MM.1S (cell line): ENCODE data around the gene LMNB1.
"Not testable (repeated sequence)": the region's sequence is repeated elsewhere in the genome, so short reads cannot be mapped to it uniquely, and the experiment has no call there.

Experiments
- DNase-seq: peaks from one replicate; pipeline ENCODE4 v3.0.0-alpha.2; 2015
- H2AFZ ChIP-seq: fragments of 300-600 bp; sonication (generic); 2 replicates; pipeline ENCODE4 v1.6.0; 2016; ENCODE audit warnings: antibody characterized with exemption, low read length
- H3F3A ChIP-seq: fragments of 300-600 bp; sonication (generic); 2 replicates; pipeline ENCODE4 v1.6.1; 2016; ENCODE audit warnings: mild to moderate bottlenecking, antibody characterized with exemption, low read length, moderate library complexity, mixed read lengths; ENCODE audit not compliant: insufficient read depth
- H3K27ac ChIP-seq: fragments of 300-600 bp; sonication (generic); 2 replicates; pipeline ENCODE4 v1.5.1; 2016; ENCODE audit warnings: mild to moderate bottlenecking, low read length
- H3K27me3 ChIP-seq: fragments of 300-600 bp; sonication (generic); replicated peaks from 2 replicates; pipeline ENCODE4 v1.6.0; 2016; ENCODE audit warnings: low read length; ENCODE audit not compliant: insufficient read depth
- H3K36me3 ChIP-seq: fragments of 300-600 bp; sonication (generic); replicated peaks from 2 replicates; pipeline ENCODE4 v1.6.1; 2016; ENCODE audit warnings: mild to moderate bottlenecking, low read length, mixed read lengths; ENCODE audit not compliant: insufficient read depth
- H3K4me1 ChIP-seq: fragments of 300-600 bp; sonication (generic); 2 replicates; pipeline ENCODE4 v1.6.1; 2016; ENCODE audit warnings: low read length, mixed read lengths
- H3K4me2 ChIP-seq: fragments of 300-600 bp; sonication (generic); 2 replicates; pipeline ENCODE4 v1.6.0; 2016; ENCODE audit warnings: low read depth, low read length
- H3K4me3 ChIP-seq: fragments of 300-600 bp; sonication (generic); 2 replicates; pipeline ENCODE4 v1.5.1; 2016; ENCODE audit warnings: low read length, mixed read lengths
- H3K79me2 ChIP-seq: fragments of 300-600 bp; sonication (generic); 2 replicates; pipeline ENCODE4 v1.6.1; 2016; ENCODE audit warnings: mixed run types, low read length, mixed read lengths
- H3K9ac ChIP-seq: fragments of 300-600 bp; sonication (generic); 2 replicates; pipeline ENCODE4 v1.6.1; 2016; ENCODE audit warnings: low read length, mixed read lengths
- H3K9me2 ChIP-seq: fragments of 300-600 bp; sonication (generic); replicated peaks from 2 replicates; pipeline ENCODE4 v1.6.1; 2016; ENCODE audit warnings: mild to moderate bottlenecking, low read length, mixed read lengths; ENCODE audit not compliant: insufficient read depth
- H3K9me3 ChIP-seq: fragments of 300-600 bp; sonication (generic); replicated peaks from 2 replicates; pipeline ENCODE4 v1.6.1; 2016; ENCODE audit warnings: mild to moderate bottlenecking, low read length, mixed read lengths; ENCODE audit not compliant: insufficient read depth
- H4K20me1 ChIP-seq: fragments of 300-600 bp; sonication (generic); 2 replicates; pipeline ENCODE4 v1.6.1; 2016; ENCODE audit warnings: mild to moderate bottlenecking, low read length, moderate library complexity, mixed read lengths; ENCODE audit not compliant: insufficient read depth
- EZH2 ChIP-seq: fragments of 300-600 bp; sonication (generic); optimal IDR thresholded peaks from 2 replicates; pipeline ENCODE3; 2017; ENCODE audit warnings: low read depth, mild to moderate bottlenecking, antibody characterized with exemption, low read length, mixed read lengths
- EZH2phosphoT487 ChIP-seq: fragments of 300-600 bp; sonication (generic); IDR thresholded peaks from 2 replicates; pipeline ENCODE4 v1.6.1; 2018; ENCODE audit warnings: antibody characterized with exemption, low read length
- TF ChIP-seq, protein P1 (sequence below): fragments of 300-600 bp; sonication (generic); IDR thresholded peaks from 2 replicates; pipeline ENCODE4 v1.5.1; 2016; ENCODE audit warnings: antibody characterized with exemption, low read length, mixed read lengths

The LMNB1 gene

DNA sequence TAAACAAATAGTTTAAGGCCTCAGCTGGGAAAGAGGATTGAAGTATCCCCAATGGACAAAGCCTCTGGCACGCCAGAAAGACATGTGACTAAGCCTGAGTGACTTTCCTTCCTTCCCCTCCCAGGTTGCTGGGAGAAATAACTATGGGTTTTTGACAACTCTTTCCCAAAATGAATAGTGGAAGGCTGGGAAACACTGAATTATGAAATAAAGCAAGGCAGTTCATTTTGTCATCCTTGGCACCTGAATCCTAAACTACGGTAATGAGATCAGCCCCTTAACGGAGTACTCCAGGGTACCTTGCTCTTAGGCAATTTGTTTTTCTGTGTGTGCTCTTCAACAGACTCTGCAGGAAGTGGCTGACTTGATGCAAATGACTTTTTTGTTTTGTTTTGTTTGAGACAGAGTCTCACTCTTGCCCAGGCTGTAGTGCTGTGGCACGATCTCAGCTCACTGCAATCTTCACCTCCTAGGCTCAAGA lies 75.2 kb downstream of the LMNB1 start:
- Histone ChIP-seq H3K36me3 (no peaks in the 10 kb centered on the region), H3K4me2 (no peak overlapping the region), H3K4me3 (no peak overlapping the region), H4K20me1 (no peaks in the 10 kb centered on the region), H3K9me2 (no peaks in the 10 kb centered on the region), H3K79me2 (no peaks in the 10 kb centered on the region), H3K27me3 (no peaks in the 10 kb centered on the region), H3K9me3 (no peaks in the 10 kb centered on the region), H2AFZ (no peak overlapping the region), H3K9ac (no peak overlapping the region), H3K27ac (no peak overlapping the region), H3K4me1 (no peaks in the 10 kb centered on the region), H3F3A (no peaks in the 10 kb centered on the region; the same call in 1 of the 2 replicates)
- DNase-seq, result no peak
- TF ChIP-seq EZH2, result no peak
- no peak for TF ChIP-seq EZH2phosphoT487
- TF ChIP-seq, protein P1, sequence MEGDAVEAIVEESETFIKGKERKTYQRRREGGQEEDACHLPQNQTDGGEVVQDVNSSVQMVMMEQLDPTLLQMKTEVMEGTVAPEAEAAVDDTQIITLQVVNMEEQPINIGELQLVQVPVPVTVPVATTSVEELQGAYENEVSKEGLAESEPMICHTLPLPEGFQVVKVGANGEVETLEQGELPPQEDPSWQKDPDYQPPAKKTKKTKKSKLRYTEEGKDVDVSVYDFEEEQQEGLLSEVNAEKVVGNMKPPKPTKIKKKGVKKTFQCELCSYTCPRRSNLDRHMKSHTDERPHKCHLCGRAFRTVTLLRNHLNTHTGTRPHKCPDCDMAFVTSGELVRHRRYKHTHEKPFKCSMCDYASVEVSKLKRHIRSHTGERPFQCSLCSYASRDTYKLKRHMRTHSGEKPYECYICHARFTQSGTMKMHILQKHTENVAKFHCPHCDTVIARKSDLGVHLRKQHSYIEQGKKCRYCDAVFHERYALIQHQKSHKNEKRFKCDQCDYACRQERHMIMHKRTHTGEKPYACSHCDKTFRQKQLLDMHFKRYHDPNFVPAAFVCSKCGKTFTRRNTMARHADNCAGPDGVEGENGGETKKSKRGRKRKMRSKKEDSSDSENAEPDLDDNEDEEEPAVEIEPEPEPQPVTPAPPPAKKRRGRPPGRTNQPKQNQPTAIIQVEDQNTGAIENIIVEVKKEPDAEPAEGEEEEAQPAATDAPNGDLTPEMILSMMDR, result no peak

DNA sequence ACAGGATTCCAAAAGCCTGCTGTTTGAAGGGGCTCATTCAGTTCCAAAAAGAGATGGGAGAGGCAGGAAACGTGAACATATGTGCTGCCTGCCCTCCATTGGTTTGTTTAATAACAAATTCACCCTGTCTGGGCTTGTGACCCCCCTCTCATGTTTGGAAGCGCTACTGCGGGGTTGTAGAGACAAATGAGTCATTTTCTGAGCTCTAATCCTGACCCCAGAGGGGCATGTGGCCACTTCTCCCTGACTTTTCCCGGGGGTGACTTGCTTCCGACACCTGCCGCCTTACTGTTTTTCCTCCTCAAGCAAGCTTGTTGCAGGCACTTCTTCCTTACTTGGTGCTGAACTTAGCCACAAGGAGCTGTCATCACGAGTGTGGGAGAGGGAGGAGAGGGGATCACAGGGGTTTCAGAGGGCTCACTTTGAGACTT lies 75.9 kb downstream of the LMNB1 start:
- Histone ChIP-seq H3K4me2 (no peak overlapping the region), H3K36me3 (no peaks in the 10 kb centered on the region), H3K4me3 (no peak overlapping the region), H4K20me1 (no peaks in the 10 kb centered on the region), H3K9me2 (no peaks in the 10 kb centered on the region), H3F3A (no peaks in the 10 kb centered on the region; the same call in 1 of the 2 replicates), H3K27me3 (no peaks in the 10 kb centered on the region), H3K9ac (no peak overlapping the region), H2AFZ (no peak overlapping the region), H3K4me1 (no peaks in the 10 kb centered on the region), H3K9me3 (no peaks in the 10 kb centered on the region), H3K27ac (no peak overlapping the region), H3K79me2 (no peaks in the 10 kb centered on the region)
- TF ChIP-seq EZH2 (no peak), EZH2phosphoT487 (no peak)
- TF ChIP-seq, protein P1, result no peak
- no peak for DNase-seq

DNA sequence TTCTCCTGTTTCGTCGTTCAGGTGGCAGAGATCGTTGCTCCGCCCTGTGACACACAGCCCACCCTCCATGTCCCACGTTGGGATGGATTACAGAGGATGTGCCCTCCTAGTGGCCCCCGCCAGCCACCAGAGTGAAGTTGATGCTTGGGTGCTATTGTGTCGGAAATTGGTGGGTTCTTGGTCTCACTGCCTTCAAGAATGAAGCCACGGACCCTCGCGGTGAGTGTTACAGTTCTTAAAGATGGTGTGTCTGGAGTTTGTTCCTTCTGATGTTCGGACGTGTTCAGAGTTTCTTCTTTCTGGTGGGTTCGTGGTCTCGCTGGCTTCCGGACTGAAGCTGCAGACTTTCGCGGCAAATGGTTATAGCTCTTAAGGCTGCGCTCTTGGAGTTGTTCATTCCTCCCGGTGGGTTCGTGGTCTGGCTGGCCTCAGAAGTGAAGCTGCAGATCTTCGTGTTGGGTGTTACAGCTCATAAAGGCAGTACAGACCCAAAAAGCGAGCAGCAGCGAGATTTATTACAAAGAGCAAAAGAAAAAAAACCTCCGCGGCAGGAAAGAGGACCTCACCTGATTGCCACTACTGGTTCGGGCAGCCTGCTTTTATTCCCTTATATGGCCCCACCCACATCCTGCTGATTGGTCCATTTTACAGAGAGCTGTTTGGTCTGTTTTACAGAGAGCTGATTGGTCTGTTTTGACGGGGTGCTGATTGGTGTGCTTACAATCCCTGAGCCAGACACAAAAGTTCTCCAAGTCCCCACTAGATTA lies 76.8 kb downstream of the LMNB1 start:
- not testable (repeated sequence) for DNase-seq, H3K4me3 ChIP-seq, H3K4me1 ChIP-seq, H3K36me3 ChIP-seq, H3F3A ChIP-seq, H3K9me2 ChIP-seq, H3K4me2 ChIP-seq, H3K79me2 ChIP-seq, H3K9me3 ChIP-seq, H4K20me1 ChIP-seq, H3K27me3 ChIP-seq, H3K9ac ChIP-seq, H2AFZ ChIP-seq, H3K27ac ChIP-seq

DNA sequence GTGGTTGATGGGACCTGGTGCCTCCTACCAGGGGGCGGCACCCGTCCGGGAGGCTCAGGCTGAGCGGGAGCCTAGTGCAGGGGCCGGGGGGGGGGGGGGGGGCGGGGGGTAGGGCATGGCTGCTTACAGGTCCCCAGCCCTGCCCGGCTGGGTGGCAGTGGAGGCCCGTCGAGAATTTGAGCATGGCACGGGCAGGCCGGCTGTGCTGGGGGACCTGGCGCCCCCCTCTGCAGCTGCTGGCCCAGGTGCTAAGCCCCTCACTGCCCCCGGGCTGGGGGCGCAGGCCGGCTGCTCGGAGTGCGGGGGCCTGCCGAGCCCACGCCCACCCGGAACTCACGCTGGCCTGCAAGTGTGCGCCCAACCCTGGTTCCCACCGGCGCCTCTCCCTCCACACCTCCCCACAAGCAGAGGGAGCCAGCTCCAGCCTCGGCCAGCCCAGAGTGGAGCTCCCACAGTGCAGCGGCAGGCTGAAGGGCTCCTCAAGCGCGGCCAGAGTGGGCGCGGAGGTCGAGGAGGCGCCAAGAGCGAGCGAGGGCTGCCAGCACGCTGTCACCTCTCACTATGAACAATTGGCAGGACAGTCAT lies 77.7 kb downstream of the LMNB1 start:
- TF ChIP-seq EZH2, result no peak
- Histone ChIP-seq H3K27ac (no peak overlapping the region), H3K36me3 (no peaks in the 10 kb centered on the region), H3K79me2 (no peaks in the 10 kb centered on the region), H4K20me1 (no peaks in the 10 kb centered on the region), H2AFZ (no peak overlapping the region), H3K9me3 (no peaks in the 10 kb centered on the region), H3K4me2 (no peak overlapping the region), H3K4me1 (no peaks in the 10 kb centered on the region), H3K9ac (no peak overlapping the region), H3K4me3 (no peak overlapping the region), H3F3A (no peaks in the 10 kb centered on the region), H3K27me3 (no peaks in the 10 kb centered on the region), H3K9me2 (no peaks in the 10 kb centered on the region)
- DNase-seq, result no peak
